Right lobe of liver (tissue), 6 donors: ENCODE measurements around the gene RNF217. TPM values are rescaled to one million over a fixed set of nuclear protein-coding genes. Genes with fewer than 3 reads are reported as not detected.
"Not testable (repeated sequence)": the region's sequence is repeated elsewhere in the genome, so short reads cannot be mapped to it uniquely, and the experiment has no call there.

Source experiments
- ATAC-seq, 4 donors: fragments of 200-7000 bp; cut with Tn5 transposase; one replicate each; pipeline ENCODE4 v1.9.1; 2020; ENCODE audit warnings: mild to moderate bottlenecking in 4 of 4, moderate library complexity in 4 of 4
- DNase-seq, 3 donors: peaks; one replicate each; pipeline ENCODE4 v3.0.0-alpha.2; 2020
- H3K27ac ChIP-seq, 3 donors: fragments of 200-600 bp; one replicate each; pipeline ENCODE4 v1.8.0; 2022
- H3K27me3 ChIP-seq, 2 donors: fragments of 200-600 bp; one replicate each; pipeline ENCODE4 v1.8.0; 2022
- H3K36me3 ChIP-seq, 4 donors: fragments of 200-600 bp; sonication (generic) in 1 of 4; one replicate each; pipeline versions ENCODE4 v1.5.1 to v1.8.0; 2017 to 2022; ENCODE audit warnings: control low read depth in 1 of 4
- H3K4me1 ChIP-seq, 4 donors: fragments of 200-600 bp; sonication (generic) in 1 of 4; one replicate each; pipeline versions ENCODE4 v1.5.1 to v1.8.0; 2017 to 2022; ENCODE audit warnings: control low read depth in 1 of 4
- H3K4me3 ChIP-seq, 3 donors: fragments of 200-600 bp; one replicate each; pipeline ENCODE4 v1.8.0; 2022
- H3K9me3 ChIP-seq, 4 donors: fragments of 200-600 bp; sonication (generic) in 1 of 4; one replicate each; pipeline versions ENCODE4 v1.5.1 to v1.8.0; 2017 to 2022; ENCODE audit warnings: control low read depth in 1 of 4
- CTCF ChIP-seq, 4 donors: fragments of 200-600 bp in 3 of 4; fragments of 450-650 bp in 1 of 4; IDR thresholded peaks; one replicate each; pipeline versions ENCODE4 v1.5.1 to v1.8.0; 2016 to 2022; ENCODE audit warnings: antibody characterized with exemption in 4 of 4, mild to moderate bottlenecking in 2 of 4
- POLR2A ChIP-seq: fragments of 450-650 bp; IDR thresholded peaks from one replicate; pipeline ENCODE4 v1.6.1; 2017; ENCODE audit warnings: antibody characterized with exemption, mild to moderate bottlenecking
- WGBS: methylation state at CpG from one replicate; pipeline ENCODE4 v1.1.6; 2018; ENCODE audit warnings: low coverage, low lambda C conversion rate; ENCODE audit not compliant: insufficient coverage; ENCODE audit errors: missing lambda C conversion rate; 5-methylcytosine and 5-hydroxymethylcytosine counted together
- intact Hi-C, 2 donors: fragments of 100-400 bp; cut with DNase I; formaldehyde crosslinking; loops; one replicate each; pipeline versions ENCODE4 v1.11.2 to v1.14.1; 2022
- total RNA-seq, 6 experiments: library from RNA; depleted of rRNA in 2 of 6; stranded (reverse); fragments of >200 nt in 2 of 6; fragmentation: NEBNext Ultra II Directional in 3 of 6; extraction: Animal tissue kit (Norgen Biotek cat#: 25700) in 3 of 6; gene quantifications; one replicate each; pipeline versions ENCODE4 v1.1.0 to v1.2.4, GENCODE V29; 2016 to 2023
- donor health status: DM: no; HTN: yes; CAD: no.
- donor health status: DM: no; HTN: no; CAD: no.
- donor health status: DM: no; HTN: no; CAD: no.
- donor health status: DM: no; HTN: yes; CAD: no.
- donor health status: DM: no; HTN: yes; CAD: no.

The RNF217 gene
- total RNA-seq, 6 experiments from 2014 or later = 9.8 to 20.7 (median 14.3) TPM

- ATAC-seq = no peak
- WGBS = 79% methylated on average over 2 of the region's 3 CpGs
- Histone ChIP-seq H3K27ac (no peak overlapping the region), H3K9me3 (no peaks in the 10 kb centered on the region), H3K36me3 (no peaks in the 10 kb centered on the region), H3K27me3 (no peaks in the 10 kb centered on the region), H3K4me1 (peaks cover 0 to 14% (median 6%) of the 10 kb centered on the region in 4 donors), H3K4me3 (no peak overlapping the region)
- intact Hi-C loops = no loop called here
- no peak for TF ChIP-seq POLR2A
- TF ChIP-seq CTCF (IDR thresholded peaks at IDR 0.05) = no peak
- DNase-seq = no peak
These were observed 157.9 kb downstream of the RNF217 start for GRCh38 chr6:125120054-125120590.

- 31% methylated on average over 1 of the region's 1 CpG for WGBS
- H3K4me3 ChIP-seq = no peak overlapping the region
- intact Hi-C loops = no loop called here
- H3K27ac ChIP-seq = no peak overlapping the region
- TF ChIP-seq POLR2A (no peak), CTCF (IDR thresholded peaks at IDR 0.05) (no peak)
- no peaks in the 10 kb centered on the region for H3K9me3 ChIP-seq
- peaks cover 0 to 14% (median 6%) of the 10 kb centered on the region in 4 donors for H3K4me1 ChIP-seq
- H3K27me3 ChIP-seq = no peaks in the 10 kb centered on the region
- DNase-seq = no peak
- H3K36me3 ChIP-seq = no peaks in the 10 kb centered on the region
- peak in 2 of 4 donors; percentile 43 to 54 for ATAC-seq
These were observed 159.7 kb downstream of the RNF217 start for GRCh38 chr6:125121894-125122293.

GRCh38 chr6:125123051-125123450 is 160.8 kb downstream of the RNF217 start:
- Histone ChIP-seq H3K27ac (peak overlapping the region in 2 of 3 donors; percentile 46 to 82), H3K4me1 (peaks cover 0 to 14% (median 6%) of the 10 kb centered on the region in 4 donors), H3K9me3 (no peaks in the 10 kb centered on the region), H3K36me3 (no peaks in the 10 kb centered on the region), H3K27me3 (no peaks in the 10 kb centered on the region), H3K4me3 (peak overlapping the region; percentile 23 to 58 (median 40))
- TF ChIP-seq POLR2A = no peak
- DNase-seq (no peak), ATAC-seq (peak; percentile 56 to 64 (median 60))
- intact Hi-C loops = no loop called here
- 29% methylated on average over 3 of the region's 3 CpGs for WGBS

GRCh38 chr6:125123468-125124048 is 161.3 kb downstream of the RNF217 start:
- ATAC-seq (peak; percentile 77 to 84 (median 80)), DNase-seq (peak in 2 of 3 donors; percentile 30 to 58)
- Histone ChIP-seq H3K27ac (peak overlapping the region; percentile 4 to 82 (median 46)), H3K36me3 (no peaks in the 10 kb centered on the region), H3K9me3 (no peaks in the 10 kb centered on the region), H3K27me3 (no peaks in the 10 kb centered on the region), H3K4me3 (peak overlapping the region; percentile 23 to 58 (median 40)), H3K4me1 (peaks cover 0 to 14% (median 6%) of the 10 kb centered on the region in 4 donors)
- WGBS = 25% methylated on average over 7 of the region's 8 CpGs
- intact Hi-C loops = no loop called here
- TF ChIP-seq CTCF (IDR thresholded peaks at IDR 0.05) = no peak
- TF ChIP-seq POLR2A = no peak

- intact Hi-C loops = no loop called here
- peak overlapping the region; percentile 23 to 58 (median 40) for H3K4me3 ChIP-seq
These were observed 161.9 kb downstream of the RNF217 start for GRCh38 chr6:125124049-125124669.

GRCh38 chr6:125125856-125126255 is 163.6 kb downstream of the RNF217 start:
- H3K4me3 ChIP-seq, H3K27me3 ChIP-seq, ATAC-seq, H3K36me3 ChIP-seq, DNase-seq, H3K27ac ChIP-seq, intact Hi-C loops, H3K9me3 ChIP-seq: not testable (repeated sequence)
- no CpG with 5 or more reads among the region's 23 CpGs for WGBS
- H3K4me1 ChIP-seq = peaks cover 0 to 14% (median 6%) of the 10 kb centered on the region in 4 donors

More at GRCh38 chr6:125124049-125124669, 161.9 kb downstream of the RNF217 start:
- Histone ChIP-seq H3K36me3 (no peaks in the 10 kb centered on the region), H3K4me1 (peaks cover 0 to 14% (median 6%) of the 10 kb centered on the region in 4 donors), H3K9me3 (no peaks in the 10 kb centered on the region), H3K27ac (peak overlapping the region; percentile 4 to 82 (median 46)), H3K27me3 (no peaks in the 10 kb centered on the region)
- WGBS = 100% methylated on average over 1 of the region's 6 CpGs
- DNase-seq (peak in 2 of 3 donors; percentile 51), ATAC-seq (peak; percentile 41 to 82 (median 68))
- TF ChIP-seq CTCF (IDR thresholded peaks at IDR 0.05) = no peak
- no peak for TF ChIP-seq POLR2A
